Epithelial cell of esophagus (primary cell): Measurements from ENCODE around the gene SYK.

Experiments
- DNase-seq: peaks from one replicate; pipeline ENCODE4 v3.0.0; 2010; ENCODE audit warnings: low read depth
- H3K4me3 ChIP-seq: 2 replicates; pipeline ENCODE4 v1.5.1; 2011; ENCODE audit warnings: mild to moderate bottlenecking, low read length, control low read depth
- CTCF ChIP-seq: IDR thresholded peaks from 2 replicates; pipeline ENCODE4 v1.5.1; 2011; ENCODE audit warnings: low read depth, mild to moderate bottlenecking, low read length, control low read depth, inconsistent platforms; ENCODE audit not compliant: insufficient read depth; ENCODE audit errors: missing control alignments

Gene SYK

GRCh38 chr9:90909747-90910283, 108.2 kb downstream of the SYK start:
- DNase-seq: no peak
- no peak overlapping the region for H3K4me3 ChIP-seq
- no peak for TF ChIP-seq CTCF

GRCh38 chr9:90914196-90914595, 112.6 kb downstream of the SYK start:
- TF ChIP-seq CTCF: no peak
- DNase-seq: no peak
- no peak overlapping the region for H3K4me3 ChIP-seq

- DNase-seq: peak; percentile 88
- peak; percentile 84 for TF ChIP-seq CTCF
- no peak overlapping the region for H3K4me3 ChIP-seq
Measured at GRCh38 chr9:90914868-90915483, 113.4 kb downstream of the SYK start.

- peak; percentile 56 for DNase-seq
- TF ChIP-seq CTCF: peak; percentile 40
- no peak overlapping the region for H3K4me3 ChIP-seq
Measured at GRCh38 chr9:90915693-90916092, 114.1 kb downstream of the SYK start.

GRCh38 chr9:90916147-90916734, 114.6 kb downstream of the SYK start:
- no peak overlapping the region for H3K4me3 ChIP-seq
- TF ChIP-seq CTCF: no peak
- peak; percentile 83 for DNase-seq

- no peak for DNase-seq
- H3K4me3 ChIP-seq: no peak overlapping the region
- no peak for TF ChIP-seq CTCF
Measured at GRCh38 chr9:90919883-90920282, 118.3 kb downstream of the SYK start.

GRCh38 chr9:90921104-90921503, 119.5 kb downstream of the SYK start:
- TF ChIP-seq CTCF: no peak
- H3K4me3 ChIP-seq: no peak overlapping the region
- DNase-seq: peak; percentile 98
